NCI-H446 (cell line): ENCODE results near the gene HDAC4.
"Not testable (repeated sequence)": the region's sequence is repeated elsewhere in the genome, so short reads cannot be mapped to it uniquely, and the experiment has no call there.

Source experiments
- DNase-seq, 2 experiments: peaks; one replicate each; lab custom pipeline; 2025; lab: John Stamatoyannopoulos, UW

The HDAC4 gene

DNA sequence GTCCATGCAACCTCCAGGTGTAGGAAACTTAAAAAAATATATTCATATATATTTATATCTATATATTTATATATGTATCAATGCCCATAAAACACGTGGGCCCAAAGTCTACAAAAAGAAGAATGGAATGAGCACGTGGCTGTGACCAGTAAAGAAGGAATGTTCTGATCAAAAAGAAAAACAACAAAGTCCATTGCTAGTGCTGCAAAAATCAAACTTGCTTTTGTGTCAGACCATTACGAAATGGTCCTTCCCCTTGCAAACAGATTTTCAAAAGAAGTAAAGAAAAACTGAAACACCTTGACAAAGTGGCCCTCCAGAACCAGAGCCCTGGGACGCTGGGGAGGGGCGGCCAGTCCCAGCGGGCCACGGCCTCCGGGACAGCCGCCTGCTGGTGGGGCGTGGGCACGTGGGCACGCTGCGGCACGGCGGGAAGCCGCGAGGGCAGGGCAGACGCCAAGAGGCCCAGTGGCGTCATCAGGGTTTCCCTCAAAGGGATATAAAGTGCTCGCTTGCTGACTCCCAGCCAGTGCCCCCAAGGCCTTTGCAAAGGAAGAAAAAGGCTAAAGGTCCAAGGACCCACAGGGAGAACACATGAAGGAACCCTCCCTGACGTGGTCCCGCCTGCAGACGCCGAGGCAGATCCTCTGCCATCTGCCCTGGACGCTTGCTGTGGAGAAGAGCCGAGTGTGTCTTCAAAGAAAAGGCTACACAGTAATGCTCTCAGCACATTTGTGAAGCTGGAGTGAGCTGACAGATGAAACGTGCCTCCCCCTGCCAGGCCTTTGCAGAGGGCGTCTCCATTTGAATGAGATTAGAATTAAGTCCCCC, 351.2 kb downstream of the HDAC4 start:
- no peak for DNase-seq

DNA sequence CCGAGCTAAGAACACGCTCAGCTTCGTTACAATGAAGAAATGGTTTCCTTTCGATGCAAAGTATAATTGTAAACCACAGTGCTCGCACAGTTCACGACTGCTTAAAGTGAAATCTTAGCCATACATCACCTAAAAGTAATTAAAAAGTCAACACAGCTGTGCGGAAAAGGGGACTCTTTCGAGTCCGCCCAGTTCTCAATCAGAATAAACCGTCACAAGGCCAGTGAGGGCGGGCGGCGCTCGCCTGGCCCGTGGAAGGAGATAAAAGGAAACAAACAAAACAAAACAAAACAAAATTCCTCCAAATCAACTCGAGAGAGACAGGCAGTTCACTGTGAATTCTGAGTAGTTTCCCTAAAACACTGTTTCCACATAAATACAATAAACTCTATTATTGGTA, 352.1 kb downstream of the HDAC4 start:
- no peak for DNase-seq

DNA sequence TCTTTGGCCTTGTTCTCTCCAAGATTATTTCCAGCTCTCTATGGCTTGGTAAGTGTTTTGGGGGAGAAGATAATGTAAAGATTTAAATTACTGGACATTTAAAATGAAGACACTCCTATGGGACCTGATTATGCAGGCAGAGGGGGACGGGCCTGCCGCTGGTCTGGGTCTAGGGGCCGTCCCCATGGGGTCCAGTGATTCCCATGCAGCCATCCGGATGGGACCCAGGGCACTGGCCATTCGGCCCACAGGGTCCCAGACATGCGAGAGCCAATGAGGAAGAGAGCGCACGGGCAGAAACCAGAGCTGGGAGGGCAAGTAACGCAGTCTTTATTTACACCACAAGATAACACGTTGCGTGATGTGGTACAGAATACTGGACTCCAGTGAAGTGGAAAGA, 353.0 kb downstream of the HDAC4 start:
- DNase-seq = no peak

DNA sequence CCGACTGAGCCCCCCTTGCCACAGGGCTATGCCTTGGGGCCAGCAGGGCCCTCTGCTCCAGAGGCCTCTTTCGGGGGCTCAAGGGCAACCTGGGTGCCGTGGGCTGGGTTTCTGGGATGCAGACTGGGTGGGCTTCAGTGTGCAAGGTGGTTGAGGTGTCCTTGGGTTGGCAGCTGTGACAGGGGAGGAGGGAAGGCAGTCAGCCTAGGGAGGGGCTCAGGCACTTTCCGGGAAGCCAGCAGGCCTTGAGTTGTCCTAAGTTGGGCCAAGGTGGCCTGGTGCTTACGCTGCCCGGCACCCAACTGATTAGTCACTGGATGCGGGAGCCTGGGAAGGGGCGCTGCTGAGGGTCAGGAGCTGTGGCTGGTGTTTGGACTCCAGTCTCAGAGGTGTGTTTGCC, 353.4 kb downstream of the HDAC4 start:
- no peak for DNase-seq

DNA sequence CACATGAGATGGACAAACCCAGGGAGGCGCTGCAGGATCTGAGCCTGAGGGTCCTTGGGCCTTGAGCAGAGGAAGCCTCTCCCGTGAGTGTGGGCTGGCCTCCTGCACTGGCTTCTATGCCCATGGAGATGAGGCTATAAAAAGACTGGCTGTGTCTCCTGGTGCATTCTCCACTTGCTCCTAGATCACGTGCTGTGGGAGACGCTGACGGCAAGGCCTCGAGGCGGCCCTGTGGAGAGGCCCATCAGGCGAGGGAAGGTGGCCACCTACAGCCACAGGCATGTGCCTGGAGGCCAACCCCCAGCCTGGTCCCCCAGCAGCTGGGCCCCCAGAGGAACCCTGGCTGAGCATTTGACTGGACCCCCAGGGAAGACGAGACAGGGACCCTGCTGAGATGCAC, 354.0 kb downstream of the HDAC4 start:
- no peak for DNase-seq

DNA sequence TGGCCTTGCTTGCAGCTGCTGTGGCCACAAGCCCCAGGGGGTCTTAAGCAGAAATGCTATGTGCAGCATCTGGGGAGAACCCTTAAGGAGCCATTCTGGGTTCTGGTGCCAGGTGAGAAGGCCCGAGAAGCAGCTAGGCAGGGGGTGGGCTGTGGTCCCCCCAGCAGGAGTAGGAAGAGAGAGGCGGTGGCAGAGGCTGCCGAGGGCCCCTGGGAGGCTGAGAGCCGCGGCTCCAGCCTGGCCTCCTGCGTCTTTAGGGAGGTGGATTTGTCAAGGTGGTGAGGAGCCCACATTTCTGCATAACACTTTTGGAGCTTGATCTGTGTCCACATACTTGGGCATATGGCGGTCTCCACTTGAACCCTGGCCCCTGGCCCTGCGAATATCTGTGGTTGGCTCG, 356.5 kb downstream of the HDAC4 start:
- DNase-seq = no peak

DNA sequence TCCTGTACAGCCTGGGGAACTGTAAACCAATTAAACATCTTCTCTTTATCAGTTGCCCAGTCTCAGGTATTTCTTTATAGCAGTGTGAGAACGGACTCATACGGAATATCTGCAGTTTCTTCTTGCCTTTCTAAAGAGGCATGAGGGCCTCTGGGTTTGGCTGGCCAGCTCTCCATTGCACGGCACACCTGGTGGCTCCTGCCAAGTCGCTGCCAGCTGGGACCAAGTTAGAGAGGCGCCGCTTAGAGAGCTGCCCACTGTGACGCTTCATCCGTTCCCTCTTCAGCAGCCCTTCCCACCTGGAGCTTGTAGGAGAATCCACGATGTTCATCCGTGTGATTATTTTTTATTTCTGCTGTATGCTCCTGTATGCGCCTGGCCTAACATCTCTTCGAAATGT, 357.5 kb downstream of the HDAC4 start:
- no peak for DNase-seq

DNA sequence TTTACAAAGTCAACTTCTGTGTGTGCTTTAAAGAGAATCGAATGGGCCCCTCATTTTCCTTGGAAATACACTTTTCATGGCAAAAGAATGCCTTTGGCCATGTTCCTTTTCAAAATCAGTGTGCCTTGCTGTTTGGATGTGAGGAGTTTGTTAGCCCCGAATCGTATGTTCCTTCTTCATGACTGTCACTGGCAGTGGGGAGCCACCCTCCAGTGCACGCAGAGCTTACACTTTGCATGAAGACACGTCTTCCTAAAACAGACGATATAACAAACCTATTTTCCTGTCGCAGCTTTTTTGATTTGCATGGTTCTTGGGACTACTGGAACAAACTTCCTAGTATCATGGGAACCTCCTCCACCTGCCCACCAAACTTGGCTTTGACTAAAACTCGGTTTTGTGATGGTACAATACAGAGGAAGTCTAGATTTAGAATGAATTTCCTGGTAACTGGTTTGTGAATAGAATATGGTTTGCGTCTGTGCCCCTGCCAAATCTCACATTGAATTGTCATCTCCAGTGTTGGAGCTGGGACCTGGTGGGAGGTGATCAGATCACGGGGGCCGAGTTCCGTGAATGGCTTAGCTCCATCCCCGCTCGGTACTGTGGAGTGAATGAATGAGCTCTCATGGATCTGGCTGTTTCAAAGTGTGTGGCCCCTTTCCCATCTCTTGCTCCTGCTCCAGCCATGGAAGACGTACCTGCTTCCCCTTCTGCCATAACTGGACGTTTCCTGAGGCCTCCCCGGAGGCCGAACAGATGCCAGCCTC, 358.1 kb downstream of the HDAC4 start:
- DNase-seq = no peak

DNA sequence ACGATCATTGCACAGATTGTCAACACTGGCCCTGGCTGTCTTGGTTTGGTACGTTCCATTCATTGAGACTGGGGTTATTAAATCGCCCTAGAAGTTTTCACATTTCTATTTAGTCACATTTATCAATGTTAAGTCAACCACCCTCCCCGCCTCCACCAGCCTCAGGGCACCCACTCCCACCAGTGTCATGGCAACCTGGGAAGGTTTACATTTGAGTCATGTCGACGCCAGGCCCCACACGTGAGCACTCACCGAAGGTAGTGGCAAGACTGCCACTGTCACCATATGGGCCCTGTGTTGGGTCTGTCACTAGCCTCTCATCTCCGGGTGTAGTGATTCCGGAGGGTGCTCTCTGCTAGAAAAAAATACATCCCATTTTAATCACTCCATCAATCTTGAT, 358.8 kb downstream of the HDAC4 start:
- no peak for DNase-seq

DNA sequence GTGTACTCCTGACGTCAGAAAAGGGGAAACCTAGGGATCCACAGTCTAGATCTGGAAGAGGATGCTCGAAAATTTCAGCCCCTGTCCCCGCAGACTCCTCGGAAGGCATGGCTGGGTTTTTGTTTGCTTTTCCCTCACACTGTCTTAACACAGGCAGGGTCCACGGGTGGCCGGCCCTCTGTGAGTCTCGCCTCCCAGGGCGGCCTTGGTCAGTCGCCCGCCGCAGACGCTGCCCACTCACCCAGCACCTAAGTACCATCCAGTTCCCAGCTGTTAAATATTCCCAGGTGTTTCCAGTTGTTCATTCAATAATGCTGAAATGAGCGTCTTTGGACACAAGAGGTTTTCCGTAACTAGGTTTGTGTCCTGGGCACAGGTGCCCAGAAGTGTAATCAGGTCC, 359.8 kb downstream of the HDAC4 start:
- no peak for DNase-seq

DNA sequence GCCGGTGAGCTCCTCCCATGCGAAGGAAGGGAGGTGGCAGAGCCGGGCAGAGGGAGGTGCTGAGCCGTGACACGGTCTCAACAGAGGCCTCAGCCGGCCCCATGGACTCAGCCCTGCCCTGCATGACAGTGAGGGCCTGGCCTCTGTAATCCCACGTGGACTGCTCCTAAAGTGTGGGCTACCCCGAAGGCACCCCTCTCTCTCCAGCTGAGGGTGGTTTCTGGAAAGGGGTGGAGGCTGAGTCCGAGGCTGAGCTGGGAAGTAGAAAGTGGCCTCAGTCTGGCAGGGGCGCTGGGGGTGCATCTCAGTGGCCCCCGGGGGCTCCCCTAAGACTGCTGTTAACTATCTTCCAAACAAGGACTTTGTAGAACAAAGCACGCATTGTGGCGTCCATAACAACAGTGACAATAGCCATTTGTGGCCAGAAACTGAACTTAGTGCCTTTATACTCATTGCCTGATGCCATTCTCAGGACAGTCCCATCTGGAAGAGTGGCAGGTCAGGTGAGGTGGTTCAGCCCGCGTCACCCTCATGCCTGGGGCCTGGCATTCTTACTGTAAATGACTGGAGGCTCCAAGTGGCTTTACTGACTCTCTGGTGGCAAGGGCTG, 360.6 kb downstream of the HDAC4 start:
- DNase-seq = no peak

DNA sequence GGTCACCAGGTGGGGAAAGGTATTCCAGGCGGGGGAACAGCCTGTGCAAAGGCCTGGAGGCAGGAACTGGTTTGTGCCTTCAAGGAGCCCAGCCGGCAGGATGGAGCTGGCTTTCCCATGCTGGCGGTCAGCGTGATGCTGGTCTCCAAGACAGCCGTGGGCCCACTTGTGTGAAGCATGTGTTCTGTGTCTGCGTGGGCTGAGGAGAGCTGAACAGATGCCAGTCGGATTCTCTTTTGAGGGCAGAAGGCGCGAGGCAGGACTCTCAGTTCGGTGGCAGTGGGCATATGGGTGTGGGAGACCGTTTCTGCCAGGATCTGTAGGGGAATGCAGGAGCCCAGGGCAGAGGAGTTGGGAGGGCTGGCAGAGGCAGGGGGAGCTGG, 361.4 kb downstream of the HDAC4 start:
- no peak for DNase-seq

DNA sequence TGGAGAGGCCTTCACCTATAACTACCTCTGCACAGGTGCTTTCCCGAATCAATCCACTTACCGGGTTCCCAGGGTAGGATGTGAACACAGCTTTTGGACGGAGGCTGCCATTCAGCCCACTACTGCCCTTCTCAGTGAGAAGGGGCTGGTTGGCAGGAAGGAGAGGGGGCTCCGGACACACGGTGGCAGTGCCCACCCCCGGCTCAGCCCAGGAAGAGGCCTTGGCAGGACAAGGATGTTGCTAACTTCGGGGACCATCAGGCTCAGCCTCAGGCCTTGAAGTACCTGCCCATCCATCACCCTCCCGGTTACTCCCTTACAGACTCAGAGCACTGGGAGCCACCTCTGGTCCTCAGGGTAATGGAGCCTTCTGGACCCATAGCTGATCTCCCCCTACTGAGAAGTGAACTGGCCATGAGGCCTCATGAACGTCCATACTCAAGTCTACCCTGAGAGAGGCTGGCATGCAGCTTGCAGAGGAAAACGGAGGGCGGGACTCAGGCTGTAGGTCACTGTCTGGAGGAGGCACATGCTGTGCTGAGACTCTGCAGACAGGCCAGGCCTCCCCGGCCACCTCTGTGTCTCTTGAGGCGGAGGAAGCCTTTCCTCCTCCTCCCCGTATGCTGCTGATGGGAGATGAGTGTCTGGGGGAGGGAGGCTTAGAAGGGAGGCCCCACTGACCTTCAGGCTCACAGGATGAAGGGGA, 361.9 kb downstream of the HDAC4 start:
- DNase-seq = no peak

DNA sequence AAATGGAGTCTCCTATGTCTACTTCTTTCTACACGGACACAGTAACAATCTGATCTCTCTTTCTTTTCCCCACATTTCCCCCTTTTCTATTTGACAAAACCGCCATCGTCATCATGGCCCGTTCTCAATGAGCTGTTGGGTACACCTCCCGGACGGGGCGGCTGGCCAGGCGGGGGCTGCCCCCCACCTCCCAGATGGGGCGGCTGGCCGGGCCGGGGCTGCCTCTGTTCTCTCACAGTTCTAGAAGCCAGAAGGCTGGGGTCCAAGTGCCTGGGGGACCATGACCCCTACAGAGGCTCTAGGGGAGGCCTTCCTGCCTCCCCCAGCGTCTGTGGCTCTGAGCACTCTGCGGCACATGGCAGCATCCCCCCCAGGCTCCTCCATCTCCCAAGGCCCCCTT, 362.5 kb downstream of the HDAC4 start:
- DNase-seq = not testable (repeated sequence)

DNA sequence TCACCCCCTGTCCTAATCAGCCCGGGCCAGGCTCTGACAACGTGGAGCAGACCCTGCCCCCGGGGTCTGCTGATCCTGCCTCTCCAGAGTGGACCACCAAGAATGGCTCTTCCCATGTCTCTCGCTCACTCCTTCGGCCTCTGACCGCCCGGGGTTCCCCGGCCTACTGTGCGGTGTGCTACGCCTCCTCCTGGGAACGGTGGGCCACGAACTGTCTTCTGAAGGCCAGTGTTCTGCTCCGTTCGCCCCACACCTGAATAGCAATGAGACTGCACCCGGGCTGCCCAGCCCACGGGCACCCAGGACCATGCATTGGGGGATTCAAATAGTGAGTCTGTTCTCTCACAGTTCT, 363.3 kb downstream of the HDAC4 start:
- no peak for DNase-seq

DNA sequence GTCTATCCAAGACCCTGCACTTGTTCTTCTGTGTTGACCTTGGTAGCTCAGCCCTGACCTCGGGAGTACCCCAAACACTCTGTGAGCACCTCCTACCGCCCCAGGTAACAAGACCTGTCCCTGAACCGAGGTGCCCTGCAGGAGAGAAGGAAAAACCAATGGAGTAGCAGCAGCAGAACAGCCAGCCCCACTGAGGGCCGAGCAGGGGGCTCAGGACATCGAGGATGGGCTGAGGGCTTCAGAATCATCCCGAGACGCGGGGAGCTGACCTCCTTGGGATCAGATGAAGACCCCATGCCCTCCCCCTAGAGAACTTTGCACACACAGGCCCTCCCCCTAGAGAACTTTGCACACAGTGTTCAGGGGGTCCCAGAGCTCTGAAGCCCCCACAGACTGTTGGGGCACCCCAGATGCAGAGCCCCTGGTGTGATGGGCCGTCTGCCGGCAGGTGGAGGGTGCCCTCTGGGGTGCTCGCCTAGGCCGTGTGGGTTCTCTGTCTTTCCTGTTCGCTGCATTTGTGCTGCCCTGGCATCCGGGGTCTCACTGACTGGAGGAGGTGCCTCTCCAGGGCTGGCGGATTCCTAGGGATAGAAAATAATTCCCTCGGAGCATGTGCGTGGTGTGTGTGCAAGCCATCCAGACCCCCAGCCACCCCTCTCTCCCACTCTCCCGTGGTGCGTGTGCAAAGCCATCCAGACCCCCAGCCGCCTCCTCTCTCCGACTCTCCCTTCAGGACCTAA, 363.8 kb downstream of the HDAC4 start:
- DNase-seq = no peak

DNA sequence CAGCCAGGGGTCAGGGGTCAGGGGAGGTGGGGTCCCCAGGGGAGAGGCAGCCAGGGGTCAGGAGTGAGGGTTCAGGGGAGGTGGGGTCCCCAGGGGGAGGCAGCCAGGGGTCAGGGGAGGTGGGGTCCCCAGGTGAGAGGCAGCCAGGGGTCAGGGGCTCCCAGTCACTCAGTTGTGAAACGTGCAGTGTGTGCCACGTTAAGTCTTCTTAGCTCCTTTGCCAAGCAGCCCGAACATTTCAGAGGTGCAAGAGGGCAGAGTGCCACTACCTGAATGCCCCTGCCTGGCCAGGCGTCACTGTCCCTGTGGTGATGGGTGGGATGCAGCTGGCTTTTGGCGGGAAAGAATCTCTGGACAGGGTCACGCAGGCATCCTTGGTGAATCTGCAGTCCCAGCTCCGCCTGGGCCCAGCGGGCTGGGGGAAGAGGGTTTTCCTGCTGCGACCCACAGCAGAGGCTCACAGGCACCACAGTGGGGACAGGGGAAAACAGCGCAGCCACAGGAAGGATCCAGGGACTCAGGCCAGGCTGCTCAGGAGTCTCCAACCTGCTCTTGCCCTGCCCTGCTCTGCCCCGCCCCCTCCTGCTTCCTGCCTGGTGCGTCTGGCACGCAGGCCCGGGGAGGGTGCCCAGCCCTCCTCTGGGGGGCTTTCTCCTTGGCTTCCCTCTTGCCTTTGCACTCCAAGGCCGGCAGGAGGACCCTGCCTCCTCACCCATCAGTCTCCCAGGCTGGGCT, 364.7 kb downstream of the HDAC4 start:
- no peak for DNase-seq

DNA sequence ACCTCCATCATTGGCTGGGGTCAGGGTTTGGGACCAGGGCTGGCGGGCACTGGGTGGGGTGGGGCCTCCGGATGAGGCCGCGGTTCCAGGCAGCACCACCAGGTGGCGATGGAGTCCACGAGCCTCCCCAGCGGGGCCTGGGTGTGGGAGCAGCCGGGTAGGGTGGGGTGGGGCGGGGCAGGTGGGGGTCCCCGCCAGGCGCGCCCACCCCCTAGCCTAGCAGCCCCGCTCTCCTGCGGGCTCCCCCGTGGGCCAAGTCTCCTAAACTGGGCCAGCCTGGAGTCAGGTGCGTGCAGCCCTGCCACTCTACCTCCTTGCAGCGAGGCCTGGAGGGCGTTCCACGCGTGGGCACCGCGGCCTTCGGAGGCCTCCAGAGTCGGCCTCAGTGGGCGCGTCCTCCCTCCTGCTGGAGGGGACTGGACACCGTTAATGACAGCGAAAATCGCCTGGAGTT, 365.4 kb downstream of the HDAC4 start:
- DNase-seq = peak in 1 of 2 experiments; percentile 39

DNA sequence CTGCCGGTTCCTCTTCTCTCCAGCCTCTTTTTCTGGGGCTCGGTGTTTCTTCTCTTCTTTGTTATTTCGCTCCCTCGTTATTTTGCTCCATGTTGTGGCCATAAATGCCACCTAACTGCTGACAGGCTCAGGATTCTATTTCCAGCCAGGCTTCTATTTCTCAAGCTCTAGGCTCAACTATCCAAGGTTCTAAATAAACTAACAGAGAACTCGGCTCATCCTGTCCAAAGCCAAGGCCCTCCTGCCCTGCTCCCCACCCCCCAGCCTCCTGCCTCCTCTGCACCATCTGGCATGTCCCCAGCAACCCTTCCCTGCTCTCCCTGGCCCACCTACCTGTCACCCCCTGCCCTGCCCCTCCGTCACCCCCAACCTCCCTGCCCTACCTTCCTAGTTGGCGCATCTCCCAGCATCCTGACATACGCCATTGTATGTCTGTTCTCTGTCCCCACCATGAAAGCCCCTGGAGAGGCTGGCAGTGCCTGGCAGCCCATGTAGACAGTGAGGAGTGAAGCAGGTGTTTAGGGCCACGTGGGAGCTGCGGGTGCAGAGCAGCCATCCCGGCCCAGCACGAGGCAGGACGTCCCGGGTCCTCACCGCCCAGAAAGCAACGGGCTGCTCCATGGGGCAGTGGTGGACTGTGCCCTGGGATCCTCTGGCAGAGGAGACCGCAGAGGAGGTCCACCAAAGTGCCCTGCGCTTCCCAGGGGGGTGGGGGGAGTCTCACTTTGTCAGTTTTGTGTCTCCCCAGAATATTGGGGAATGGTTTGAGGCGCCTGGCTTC, 366.1 kb downstream of the HDAC4 start:
- no peak for DNase-seq
